Mucosa of gallbladder (tissue), 1 donor: ENCODE results near the gene NTSR2. TPM values are rescaled to one million over a fixed set of nuclear protein-coding genes. Genes with fewer than 3 reads are reported as not detected.

Experiments used
- DNase-seq: peaks from one replicate; pipeline ENCODE4 v3.0.0-alpha.2; 2020; ENCODE audit warnings: low spot score
- total RNA-seq: library from RNA; stranded (reverse); gene quantifications from one replicate; pipeline ENCODE4 v1.2.1, GENCODE V29; 2021
- donor health status: DM: no; HTN: no; CAD: no.

The NTSR2 gene
- total RNA-seq, 1 donor from 2014 or later = not detected

- DNase-seq = no peak
These were observed 41.3 kb downstream of the NTSR2 start for GRCh38 chr2:11628675-11629074.

- no peak for DNase-seq
These were observed 44.3 kb downstream of the NTSR2 start for GRCh38 chr2:11625671-11626070.

GRCh38 chr2:11624893-11625292 lies 45.1 kb downstream of the NTSR2 start:
- DNase-seq = no peak

DNA sequence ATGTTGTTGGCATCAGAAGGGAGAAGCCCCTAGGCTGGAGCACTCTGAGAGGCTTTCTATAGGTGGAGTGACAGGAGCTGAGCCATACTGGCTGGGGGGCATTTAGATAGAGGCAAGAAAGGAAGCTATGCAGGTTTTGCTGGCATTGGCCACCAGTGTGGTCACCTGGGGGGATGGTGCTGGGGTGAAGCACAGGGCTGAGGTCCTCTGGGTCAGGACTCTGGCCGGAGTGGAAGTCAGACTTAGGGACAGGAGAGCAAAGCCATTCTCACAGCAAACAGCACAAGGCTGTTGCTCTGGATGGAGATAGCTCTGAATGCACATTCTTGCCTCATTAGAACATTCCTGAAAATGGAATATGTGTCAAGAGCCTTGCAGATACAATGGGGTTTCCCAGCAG lies 47.4 kb downstream of the NTSR2 start:
- DNase-seq = no peak

- no peak for DNase-seq
These were observed 48.6 kb downstream of the NTSR2 start for GRCh38 chr2:11621410-11621809.

GRCh38 chr2:11618708-11619062 lies 51.3 kb downstream of the NTSR2 start:
- DNase-seq = no peak

DNA sequence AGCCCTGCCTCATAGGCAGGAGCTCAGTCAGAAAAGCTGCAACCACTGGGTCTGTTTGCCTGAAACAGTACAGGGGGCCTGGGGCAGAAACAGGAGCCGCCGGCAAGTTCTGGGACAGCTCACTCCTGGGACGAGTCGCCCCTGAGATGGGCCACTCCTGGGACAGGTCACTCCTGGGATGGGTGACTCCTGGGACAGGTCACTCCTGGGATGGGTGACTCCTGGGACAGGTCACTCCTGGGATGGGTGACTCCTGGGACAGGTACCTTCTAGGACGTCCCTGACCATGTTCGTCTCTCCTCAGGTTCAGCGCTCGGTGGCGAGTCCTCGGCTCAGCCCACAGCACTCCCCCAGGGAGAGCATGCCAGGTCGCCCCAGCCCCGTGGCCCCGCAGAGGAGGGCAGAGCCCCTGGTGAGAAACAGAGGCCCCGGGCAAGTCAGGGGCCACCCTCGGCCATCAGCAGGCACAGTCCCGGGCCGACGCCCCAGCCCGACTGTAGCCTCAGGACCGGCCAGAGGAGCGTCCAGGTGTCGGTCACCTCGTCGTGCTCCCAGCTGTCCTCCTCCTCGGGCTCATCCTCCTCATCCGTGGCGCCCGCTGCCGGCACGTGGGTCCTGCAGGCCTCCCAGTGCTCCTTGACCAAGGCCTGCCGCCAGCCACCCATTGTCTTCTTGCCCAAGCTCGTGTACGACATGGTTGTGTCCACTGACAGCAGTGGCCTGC lies 51.8 kb downstream of the NTSR2 start:
- no peak for DNase-seq

GRCh38 chr2:11617527-11617926 lies 52.5 kb downstream of the NTSR2 start:
- DNase-seq = no peak

- no peak for DNase-seq
These were observed 53.1 kb downstream of the NTSR2 start for GRCh38 chr2:11616851-11617415.

DNA sequence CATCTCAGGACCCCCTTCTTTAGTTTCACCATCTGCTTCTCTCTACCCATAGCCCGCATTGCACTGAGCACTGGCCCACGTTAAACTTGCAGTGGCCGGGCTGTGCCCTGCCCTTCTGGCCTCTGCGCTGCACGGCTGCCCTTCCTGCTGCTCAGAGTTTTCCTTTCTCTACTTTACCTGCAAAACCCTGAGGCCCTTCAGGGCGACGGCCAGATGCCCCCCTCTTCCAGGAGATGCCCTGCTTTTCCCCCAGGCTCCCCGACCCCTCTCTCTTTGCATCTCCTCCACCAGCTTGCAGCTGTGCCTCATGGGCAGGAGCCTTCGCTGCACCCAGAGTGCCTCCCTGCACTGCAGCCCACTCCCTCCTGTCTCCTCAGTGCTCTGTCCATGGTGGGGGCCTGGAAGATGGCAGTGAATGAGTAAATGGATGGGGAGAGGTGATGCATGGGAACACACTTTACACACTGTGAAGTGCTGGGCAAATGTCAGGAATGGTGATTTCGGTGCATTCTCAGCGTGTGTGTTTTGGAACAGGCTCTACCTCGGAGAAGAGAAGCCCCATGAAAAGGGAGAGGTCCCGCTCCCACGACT lies 53.8 kb downstream of the NTSR2 start:
- DNase-seq = no peak

DNA sequence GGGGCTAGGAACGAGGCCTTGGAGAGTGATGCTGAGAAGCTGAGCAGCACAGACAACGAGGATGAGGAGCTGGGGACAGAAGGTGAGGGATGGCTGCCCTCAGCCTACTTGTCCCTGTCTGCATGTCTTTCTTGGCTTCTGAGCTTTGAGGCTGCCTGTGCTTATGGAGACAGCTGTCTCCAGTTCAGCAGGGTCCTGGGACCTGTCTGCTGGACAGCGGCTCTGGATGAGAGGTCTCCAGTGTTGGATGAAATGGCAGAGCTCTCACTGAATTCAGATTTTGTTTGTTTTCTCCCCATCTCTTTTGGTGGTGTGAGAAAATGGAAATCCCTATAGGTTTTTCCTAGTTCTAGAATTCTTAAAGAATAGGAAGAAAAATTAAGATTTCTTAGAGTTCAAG lies 54.8 kb downstream of the NTSR2 start:
- no peak for DNase-seq

DNA sequence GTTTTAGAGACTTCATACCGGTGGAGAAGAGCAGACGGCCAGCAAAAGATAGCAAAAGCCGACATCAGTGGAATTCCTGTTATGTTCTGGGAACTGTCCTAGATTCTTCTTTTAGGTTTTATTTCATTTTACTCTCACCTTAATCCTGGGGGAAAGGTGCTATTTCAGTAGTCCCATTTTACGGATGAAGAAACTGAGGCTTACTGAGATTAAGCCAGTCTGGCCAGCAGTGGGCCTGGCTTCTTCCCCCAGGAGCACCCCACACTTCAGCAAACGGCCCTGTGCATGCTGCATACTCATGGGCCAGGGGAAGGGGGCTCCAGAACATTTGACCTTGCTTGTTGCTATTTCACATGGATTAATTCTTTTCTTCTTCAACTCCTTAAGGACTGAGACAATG lies 56.7 kb downstream of the NTSR2 start:
- no peak for DNase-seq

- no peak for DNase-seq
These were observed 57.3 kb downstream of the NTSR2 start for GRCh38 chr2:11612553-11613215.

GRCh38 chr2:11611251-11611650 lies 58.7 kb downstream of the NTSR2 start:
- DNase-seq = no peak

DNA sequence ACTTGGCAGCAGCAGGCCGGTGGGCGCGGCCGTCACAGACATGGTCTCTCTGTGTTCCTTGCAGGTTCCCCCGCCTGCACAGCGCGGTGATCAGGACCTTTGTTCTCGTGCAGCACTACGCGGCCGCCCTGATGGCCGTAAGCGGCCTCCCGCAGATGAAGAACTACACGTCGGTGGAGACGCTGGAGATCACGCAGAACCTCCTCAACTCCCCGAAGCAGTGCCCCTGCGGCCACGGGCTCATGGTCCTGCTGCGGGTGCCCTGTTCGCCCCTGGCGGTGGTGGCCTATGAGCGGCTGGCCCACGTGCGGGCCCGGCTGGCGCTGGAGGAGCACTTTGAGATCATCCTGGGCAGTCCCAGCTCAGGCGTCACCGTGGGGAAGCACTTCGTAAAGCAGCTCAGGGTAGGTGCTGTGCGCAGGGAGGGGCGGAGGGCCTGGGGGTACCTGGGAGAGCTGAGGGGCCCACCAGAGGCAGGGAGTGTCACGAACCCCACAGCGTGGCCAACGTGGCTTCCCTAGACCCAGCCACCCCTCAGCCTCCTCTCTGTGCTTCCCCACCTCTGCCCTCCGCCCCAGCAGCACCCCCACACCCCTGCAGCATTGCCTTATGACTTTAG lies 59.3 kb downstream of the NTSR2 start:
- no peak for DNase-seq

Other genes with a start within 250 kb of the NTSR2 start
- gene E2F6, start 204.0 kb downstream of the NTSR2 start, total RNA-seq = 9.0 TPM
- gene GREB1, start 136.2 kb downstream of the NTSR2 start, total RNA-seq = 12.5 TPM
- 51.1 TPM for gene LPIN1, start 76.4 kb upstream of the NTSR2 start, total RNA-seq